Medulla oblongata (tissue), 1 donor: ENCODE data around the gene MRFAP1L1.
"Not testable (repeated sequence)": the region's sequence is repeated elsewhere in the genome, so short reads cannot be mapped to it uniquely, and the experiment has no call there.

Experiments used
- DNase-seq: peaks from one replicate; pipeline ENCODE4 v3.0.0-alpha.2; 2015; ENCODE audit errors: extremely low spot score

Gene MRFAP1L1

DNA sequence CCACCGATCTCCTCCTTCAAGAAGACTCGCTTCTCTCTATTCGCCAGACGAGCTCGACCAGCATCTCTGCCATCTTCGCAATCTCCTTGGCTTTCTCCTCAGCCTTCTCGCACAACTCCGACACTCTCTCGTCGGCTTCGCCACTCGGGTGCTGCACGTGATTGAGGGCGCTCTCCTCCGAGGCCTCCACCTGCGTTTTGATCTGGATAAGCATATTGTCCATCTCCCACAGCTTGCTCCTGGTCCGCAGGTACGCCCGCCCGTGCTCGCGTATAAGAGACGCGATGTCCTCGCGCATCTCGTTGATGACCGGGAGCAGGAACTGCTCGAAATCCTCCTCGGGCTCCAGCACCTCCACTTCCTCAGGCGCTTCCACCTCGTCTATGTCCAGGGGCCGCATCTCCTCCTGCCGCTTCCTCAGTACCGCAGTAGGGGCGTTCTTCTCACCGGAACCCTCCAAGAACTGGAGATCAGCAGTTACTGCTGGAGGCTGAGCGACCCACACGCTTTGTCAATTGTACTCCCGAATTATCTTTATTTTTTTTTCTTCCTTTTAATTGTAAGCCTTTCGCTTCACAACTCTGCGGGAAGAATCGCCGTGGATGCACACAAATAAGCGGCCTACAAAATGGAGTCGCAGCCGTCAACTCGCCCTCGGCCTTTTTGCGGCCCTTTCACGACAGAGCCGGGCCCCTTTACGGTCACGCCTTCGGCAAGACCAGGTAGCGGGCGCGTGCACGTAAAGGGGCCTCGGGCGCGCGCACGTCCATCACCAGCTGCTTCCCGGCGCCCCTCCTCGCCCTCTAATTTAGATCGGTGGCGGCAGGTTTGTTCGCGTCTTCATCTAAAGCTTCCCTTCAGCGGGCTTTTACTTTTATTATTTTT lies at the start of gene MRFAP1L1:
TSS of gene MRFAP1L1 (minus strand) at position 636 of the 885 bp plus-strand sequence. CDS start at position 400, 236 bp downstream.
- peak; percentile 96 for DNase-seq

DNA sequence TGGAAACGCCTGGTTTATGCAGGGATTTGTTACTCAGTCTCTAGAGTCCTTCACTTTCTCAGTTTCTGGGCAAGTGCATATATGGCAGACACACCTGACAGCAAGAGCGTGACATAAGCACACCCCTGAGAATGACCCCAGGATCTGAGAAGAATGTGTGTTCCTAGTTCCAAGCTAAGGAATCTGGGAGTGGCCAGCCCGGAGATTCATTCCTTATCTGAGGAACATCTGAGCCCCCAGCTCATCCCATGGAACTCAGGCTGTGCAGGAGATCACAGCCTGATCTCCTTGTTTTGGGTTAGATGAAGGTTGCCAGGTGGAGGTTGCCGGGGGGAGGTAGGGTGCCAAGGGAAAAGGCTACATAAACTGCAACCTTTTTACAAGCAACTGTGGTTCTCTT lies 49.1 kb upstream of the MRFAP1L1 start:
- no peak for DNase-seq

DNA sequence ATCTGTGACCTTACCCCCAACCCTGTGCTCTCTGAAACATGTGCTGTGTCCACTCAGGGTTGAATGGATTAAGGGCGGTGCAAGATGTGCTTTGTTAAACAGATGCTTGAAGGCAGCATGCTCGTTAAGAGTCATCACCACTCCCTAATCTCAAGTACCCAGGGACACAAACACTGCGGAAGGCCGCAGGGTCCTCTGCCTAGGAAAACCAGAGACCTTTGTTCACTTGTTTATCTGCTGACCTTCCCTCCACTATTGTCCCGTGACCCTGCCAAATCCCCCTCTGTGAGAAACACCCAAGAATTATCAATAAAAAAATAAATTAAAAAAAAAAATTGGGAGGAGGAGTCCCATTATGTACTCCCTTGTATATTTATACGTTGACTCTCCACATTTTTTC lies 46.7 kb upstream of the MRFAP1L1 start:
- not testable (repeated sequence) for DNase-seq

DNA sequence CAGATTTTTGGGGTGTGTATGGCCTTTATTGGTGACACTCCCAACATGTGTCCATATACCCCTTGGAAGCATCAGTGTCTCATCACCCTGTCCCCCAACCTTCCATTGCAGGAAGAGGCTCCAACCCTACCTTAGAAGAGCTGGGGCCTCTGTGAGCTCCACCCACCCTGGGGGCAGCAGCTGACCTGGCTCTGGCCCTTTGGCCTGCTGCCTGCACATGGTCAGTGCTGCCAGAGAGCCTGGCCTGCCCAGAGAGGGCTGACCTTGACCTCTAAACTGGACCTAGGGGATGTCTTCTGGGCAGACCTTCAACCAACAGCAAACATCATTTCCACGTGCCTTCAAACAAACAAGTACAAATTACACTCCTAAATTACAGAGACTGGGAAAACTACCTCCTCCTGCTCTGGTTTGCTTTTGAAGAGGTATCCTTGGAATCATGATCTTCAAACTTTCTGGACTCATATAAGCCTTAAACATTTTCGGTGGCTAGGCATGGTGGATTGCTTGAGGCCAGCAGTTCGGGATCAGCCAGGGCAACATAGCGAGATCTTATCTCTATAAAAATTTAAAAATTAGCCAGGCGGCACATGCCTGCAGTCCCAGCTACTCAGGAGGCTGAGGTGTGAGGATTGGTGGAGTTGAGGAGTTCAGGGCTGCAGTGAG lies 45.6 kb upstream of the MRFAP1L1 start:
- DNase-seq, result no peak

DNA sequence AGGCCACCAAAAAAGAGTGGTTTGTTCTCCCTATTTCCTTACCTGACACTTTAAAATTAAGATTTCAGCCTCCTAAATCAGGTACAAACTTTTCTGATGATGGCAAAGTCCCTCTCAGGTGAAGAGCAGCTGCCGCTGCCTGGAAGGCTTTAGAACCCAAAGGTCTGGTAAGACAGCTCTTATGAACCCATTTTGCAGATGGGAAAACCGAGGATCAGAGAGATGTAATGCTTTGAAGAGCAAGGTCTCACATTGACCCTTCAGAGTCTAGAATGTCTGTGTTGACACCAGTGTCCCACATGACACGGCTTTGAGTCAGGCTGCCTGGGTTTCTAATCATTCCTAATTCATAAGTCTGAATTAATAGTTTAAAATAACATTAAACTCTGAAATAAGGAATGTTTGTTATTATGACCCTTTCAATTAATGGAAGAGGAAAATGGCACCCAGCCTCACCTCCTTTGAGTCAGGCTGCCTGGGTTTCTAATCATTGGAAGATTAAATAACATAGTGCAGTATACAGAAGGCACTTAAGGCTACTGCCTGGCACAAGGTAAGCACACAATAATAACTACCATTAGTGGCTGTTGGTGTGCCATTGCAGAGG lies 44.9 kb upstream of the MRFAP1L1 start:
- no peak for DNase-seq

DNA sequence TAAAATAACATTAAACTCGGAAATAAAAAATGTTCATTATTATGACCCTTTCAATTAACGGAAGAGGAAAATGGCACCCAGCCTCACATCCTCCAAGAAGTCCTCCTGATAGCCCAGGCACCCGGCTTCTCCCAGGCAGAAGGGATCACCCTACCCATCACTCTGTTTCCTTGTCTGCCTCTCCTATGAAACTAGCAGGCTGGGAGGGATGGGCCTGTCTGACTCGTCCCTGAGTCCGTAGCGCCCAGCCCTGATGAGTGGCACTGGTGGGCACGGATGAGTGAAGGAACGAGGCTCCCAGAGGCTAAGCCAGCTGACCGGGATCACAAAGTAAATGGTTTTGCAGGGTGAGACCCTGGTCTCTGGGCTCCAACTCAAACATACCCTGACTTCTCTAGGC lies 44.2 kb upstream of the MRFAP1L1 start:
- no peak for DNase-seq

DNA sequence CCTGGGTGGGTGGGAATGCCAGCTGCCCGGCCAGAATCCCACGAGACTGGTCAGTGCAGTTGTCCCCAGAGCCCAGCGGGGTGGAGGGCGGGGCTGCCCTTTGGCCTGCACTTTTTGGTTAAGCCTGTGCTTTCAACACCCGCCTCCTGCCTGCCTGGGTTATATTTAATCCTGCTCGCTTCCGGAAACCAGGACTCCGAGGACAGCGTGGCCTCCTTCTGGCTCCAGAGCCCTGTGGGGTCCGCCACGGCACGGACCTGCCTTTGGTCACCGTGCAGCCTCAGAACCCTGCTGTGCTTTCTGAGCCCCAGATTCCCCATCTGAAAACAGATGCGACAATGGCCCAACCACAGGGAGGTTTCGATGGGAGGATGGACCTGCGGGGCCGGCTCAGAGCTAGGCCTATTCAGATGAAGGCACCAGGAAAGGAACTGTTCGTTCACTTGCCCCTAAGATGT lies 43.5 kb upstream of the MRFAP1L1 start:
- peak; percentile 52 for DNase-seq

DNA sequence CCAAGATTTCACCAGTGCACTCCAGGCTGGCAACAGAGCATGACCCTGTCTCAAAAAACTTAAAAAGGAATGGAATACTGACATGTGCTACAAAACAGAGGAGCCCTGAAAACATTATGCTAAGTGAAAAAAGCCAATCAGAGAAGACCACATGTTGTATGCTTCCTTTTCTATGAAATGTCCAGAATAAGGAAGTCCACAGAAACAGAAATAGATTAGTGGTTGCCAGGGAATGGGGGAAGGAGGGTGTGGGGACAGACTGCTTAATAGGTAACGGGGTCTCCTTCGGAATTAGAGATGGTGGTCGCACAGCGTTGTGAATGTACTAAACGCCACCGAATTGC lies 42.8 kb upstream of the MRFAP1L1 start:
- peak; percentile 54 for DNase-seq

DNA sequence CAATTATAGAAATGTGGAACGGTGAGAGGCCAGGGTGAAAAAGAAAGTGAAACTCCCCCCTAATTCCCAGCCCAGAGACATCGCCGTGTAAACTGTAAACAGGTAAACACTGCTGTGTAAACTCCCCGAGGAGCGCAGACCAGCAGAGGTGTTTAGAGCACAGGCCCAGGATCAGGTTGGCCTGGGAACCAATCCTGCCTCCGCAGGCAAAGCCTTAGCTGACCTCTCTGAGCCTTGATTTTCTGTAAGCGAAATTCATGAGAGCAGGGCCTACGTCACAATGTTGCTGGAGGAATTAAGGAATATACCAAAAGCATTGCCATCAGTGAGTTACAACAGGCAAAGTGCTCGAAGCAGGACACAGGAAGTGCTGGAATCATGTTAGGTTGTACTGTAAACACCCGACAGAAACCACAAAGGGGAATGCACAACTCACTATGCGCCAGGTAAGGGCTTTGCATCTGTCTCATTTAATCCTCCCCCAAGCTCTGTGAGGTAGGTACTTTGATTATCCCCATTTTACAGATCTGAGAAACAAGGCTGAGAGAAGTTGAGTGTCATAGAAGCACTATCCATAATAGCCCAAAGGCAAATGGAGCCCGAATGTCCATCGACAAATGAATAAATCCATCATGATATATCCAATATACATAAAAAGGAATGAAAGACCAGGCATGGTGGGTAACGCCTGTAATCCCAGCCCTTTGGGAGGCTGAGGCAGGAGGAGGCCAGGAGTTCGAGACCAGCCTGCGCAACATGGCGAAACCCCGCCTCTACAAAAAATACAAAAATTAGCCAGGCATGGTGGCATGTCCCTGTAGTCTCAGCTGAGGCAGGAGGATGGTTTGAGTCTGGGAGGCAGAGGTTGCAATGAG lies 42.2 kb upstream of the MRFAP1L1 start:
- no peak for DNase-seq

DNA sequence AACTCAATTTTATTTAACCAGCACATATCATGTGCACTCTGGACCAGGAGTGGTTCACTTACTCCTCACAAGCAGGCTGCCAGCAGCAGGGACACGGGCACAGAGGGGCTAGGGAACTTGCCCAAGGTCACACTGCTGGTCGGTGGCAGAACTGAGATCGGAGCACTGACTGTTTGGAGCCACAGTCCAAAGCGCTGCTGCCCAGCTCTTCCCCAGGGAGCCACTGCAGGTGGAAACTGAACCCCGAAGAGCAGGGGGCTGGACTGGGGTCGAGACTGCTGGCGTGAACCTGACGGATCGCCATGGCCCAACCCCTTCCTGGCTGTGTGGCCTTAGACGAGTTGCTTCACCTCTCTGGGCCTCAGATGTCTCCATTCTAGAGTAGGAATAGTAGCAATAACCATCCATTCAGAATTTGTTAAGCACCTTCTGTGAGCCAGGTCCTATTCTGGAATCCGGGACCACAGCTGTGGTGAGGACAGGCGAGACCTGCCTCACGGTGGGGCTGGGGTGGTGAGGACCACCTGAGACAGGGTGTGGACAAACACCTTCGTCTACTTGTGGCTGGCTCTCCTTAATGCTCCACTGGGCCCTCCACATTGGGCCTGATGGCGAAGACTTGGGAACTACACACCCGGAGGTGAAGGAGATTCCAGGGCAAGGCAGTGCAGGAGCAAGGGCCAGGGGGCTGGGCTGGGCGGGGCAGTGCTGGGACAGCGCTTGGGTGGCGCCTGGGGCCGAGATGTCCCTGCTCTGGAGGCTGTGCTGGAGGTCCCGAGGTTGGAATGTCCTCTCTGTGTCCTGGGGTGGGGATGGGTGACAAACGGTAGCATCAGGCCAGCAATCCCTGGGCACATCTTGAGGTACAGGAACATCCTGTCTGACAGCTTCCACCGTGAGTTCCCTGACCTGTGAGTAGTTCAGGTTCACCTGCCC lies 40.9 kb upstream of the MRFAP1L1 start:
- no peak for DNase-seq

DNA sequence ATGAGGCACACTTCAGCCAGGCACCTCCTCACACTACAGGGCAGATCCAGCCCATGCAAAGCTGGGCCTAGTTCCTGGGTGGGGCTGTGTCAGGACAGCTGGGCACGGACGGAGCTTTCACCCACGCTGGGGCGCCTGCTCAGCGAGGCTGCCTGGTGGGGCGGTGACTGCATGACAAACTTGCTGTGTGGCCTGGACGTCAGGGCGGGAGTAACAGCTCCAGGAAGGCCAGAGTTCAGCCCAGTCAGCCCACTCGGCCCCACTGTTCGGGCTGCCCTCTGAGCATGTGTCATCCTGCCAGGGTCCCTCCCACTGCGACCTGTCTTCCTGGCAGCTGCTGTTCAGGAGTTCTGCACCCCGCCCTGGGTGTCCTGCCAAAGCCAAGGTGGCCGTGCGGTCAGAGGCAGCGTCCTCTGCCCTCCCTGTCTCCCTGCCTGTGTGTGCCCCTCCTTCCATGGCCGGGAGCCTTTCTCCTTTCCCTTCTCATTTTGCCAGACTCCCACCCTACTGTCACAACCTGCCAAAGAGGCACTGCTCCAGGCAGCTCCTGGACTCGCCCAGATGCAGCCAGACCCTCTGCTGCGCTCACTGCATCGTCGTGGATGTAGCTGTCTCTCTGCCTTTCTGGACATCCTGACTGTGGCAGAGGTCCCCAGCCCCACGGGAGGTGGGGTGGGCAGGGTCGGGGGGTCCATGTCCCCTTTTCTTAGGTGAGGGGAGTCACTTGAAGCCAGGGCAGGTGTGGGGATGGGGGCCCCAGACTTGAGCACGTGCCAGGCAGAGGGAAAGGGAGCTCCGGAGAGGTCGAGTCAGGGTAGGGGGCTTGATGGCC lies 39.9 kb upstream of the MRFAP1L1 start:
- no peak for DNase-seq

DNA sequence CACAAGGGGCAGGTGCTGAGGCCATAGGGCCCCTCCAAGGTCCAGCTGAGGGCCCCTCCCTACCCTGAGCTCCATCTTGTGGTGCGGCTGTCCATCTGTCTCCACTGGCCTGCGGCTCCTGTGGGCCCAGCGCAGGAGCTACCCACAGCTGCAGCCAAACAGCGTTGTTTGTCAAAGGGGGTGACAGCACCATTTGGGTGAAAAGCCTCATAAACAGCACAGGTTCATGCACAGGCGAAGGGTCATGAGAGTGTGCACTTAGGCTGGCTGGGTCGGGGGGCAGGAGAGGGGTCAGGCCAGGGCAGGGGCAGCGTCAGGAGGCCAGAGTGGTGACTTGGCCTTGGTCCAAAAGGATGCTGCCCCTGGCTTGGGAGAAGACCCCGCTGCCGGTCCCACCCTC lies 38.6 kb upstream of the MRFAP1L1 start:
- DNase-seq, result no peak

DNA sequence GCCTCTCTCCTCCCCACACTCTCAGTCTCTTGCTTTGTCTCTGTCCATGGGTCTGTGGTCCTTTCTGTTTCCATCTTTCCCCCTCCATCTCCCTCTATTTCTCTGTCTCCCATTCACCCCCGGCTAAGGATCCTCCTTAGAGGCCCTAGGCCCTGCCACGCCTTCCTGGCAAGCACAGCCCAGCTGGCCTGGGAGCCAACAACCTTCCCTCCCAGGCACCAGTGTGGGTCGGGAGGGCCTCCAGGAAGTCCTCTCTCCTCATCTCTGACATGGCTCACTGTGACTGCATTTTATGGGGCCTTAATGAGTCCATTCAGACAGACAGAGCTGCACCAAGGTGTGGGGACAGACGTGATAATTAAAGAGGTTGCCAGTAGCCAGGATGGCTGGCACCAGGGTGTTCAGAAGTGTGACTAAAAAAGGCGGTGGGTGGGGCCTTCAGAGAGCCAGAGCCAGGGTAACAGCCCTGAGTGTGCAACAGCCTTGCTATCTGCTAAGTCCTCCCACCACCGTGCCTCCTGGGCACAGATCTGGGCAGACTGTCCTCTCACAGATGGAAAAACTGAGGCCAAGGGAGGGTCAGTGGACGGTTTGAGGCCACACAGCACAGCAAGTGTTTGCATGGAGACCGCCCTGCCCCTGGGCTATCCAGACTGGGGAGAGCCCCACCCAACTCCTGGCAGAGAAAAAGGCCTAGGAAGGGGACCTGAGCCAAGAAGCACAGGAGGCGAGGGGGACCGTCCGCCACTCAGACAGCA lies 37.8 kb upstream of the MRFAP1L1 start:
- no peak for DNase-seq

DNA sequence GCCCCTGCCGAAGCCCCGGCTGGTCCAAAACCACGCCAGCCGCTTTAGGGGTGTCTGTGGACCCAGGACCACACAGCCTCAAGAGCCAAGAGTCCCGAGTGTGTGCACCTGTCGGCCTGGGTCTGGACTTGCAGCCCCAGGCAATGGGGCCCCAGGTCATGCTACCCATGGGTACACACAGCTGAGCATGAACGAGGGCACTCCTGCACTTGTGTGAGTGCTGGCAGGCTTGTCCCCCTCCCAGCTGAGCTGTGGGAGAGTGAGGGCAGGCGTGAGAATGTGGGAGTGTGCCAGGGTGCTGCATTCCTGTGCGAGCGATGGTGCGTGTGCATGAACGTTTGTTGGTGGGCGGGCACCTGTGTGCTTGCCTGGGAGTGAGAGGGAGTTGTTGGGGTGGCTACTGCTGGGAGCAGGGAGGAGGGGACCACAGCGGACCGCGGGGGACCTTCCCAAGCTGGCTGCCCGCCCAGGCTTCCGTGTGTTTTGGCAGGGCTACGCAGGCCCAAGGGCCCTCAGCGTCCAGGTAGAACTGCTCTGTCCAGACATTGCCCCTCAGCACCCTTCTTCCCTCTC lies 37.1 kb upstream of the MRFAP1L1 start:
- DNase-seq, result no peak

DNA sequence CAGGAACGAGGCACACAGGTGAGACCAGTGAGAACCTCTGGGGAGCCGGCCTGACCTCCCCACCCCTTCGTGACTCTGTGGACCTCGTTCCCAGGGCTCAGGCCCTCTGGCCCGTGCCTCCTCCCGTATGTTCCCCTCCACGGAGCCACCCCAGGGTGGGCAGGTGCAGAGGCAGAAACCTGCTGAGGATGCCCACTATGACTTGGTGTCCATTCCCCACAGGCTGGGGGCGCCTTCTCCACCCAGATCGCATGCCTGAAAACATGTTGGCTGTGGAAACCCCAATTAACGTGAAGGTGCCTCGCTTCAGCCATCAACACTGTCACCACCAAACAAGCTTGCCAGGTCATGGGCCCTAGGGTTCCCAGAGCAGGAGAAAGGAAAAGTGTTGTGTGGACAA lies 33.3 kb upstream of the MRFAP1L1 start:
- no peak for DNase-seq

DNA sequence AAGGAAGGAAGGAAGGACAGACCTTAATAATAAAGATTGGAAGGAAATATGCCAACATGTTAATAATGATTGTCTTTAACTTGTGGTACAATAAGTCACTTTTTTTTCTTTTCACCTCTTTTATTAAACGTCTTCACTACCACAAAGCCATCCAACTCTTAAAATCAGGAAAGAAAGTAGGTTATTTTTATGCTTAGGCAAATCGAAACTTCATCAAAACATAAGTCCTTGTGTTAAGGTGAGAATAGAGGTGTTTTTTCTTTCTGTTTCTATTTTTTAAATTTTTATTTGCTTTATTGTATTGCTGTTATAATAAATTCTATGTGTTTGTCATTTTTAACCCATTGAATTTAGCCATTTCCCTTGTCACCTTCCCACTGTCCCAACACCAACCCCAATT lies 32.8 kb upstream of the MRFAP1L1 start:
- DNase-seq, result no peak

DNA sequence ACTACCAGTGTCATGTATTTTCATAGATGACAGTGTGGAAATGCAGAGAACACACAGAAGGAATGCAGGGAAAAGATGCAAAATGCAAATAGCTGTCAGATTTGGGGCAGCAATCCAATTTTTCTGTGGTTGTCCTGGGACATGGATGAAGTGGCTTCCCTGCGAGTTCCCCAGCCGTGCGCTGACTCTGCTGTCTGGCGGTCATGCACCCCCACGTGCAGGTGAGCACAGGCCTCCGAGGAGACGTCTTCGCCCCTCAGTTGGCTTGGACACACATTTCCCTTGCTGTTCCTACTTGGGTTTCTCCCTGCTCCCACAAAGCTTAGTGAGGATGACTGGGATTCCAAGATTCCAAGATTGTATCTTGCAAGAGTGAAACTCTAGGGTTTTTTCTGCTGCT lies 30.7 kb upstream of the MRFAP1L1 start:
- no peak for DNase-seq

DNA sequence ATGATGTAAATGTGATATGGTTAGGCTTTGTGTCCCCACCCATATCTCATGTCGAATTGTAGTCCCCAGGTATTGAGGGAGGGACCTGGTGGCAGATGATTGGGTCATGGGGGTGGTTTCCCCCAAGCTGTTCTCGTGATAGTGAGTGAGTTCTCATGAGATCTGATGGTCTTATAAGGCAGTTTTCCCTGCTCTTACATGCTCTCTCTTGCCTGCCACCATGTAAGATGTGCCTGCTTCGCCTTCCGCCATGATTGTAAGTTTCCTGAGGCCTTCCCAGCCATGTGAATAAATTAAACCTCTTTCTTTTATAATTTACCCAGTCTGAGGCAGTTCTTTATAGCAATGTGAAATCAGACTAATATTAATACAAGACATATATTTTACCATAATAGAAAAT lies 30.3 kb upstream of the MRFAP1L1 start:
- DNase-seq, result no peak
